KMS-11 (cell line): ENCODE data around the gene ZNF84.

ENCODE experiments used
- H2AFZ ChIP-seq: fragments of 200-600 bp; sonication (generic); 2 replicates; pipeline ENCODE4 v1.6.1; 2016; ENCODE audit warnings: antibody characterized with exemption, mixed run types, low read depth
- H3K27ac ChIP-seq: fragments of 200-600 bp; sonication (generic); 2 replicates; pipeline ENCODE4 v1.6.1; 2016; ENCODE audit warnings: mild to moderate bottlenecking, mixed run types
- H3K27me3 ChIP-seq: fragments of 200-600 bp; sonication (generic); 2 replicates; pipeline ENCODE4 v1.6.1; 2017; ENCODE audit warnings: mild to moderate bottlenecking, low read depth, mixed run types, moderate library complexity; ENCODE audit not compliant: insufficient read depth
- H3K36me3 ChIP-seq: fragments of 200-600 bp; sonication (generic); 2 replicates; pipeline ENCODE4 v1.6.1; 2017; ENCODE audit warnings: mild to moderate bottlenecking, mixed run types; ENCODE audit not compliant: insufficient read depth
- H3K4me1 ChIP-seq: fragments of 200-600 bp; sonication (generic); 2 replicates; pipeline ENCODE4 v1.6.1; 2016; ENCODE audit warnings: mild to moderate bottlenecking, low read depth, mixed run types; ENCODE audit not compliant: poor library complexity, severe bottlenecking
- H3K4me2 ChIP-seq: fragments of 200-600 bp; sonication (generic); 2 replicates; pipeline ENCODE4 v1.7.0; 2016; ENCODE audit warnings: mild to moderate bottlenecking, mixed run types
- H3K4me3 ChIP-seq: fragments of 200-600 bp; sonication (generic); IDR thresholded peaks from 2 replicates; pipeline ENCODE4 v1.6.1; 2017; ENCODE audit warnings: low read depth, low read length, mixed read lengths; ENCODE audit not compliant: insufficient read depth
- H3K79me2 ChIP-seq: fragments of 200-600 bp; sonication (generic); 2 replicates; pipeline ENCODE4 v1.6.1; 2016; ENCODE audit warnings: low read depth, mixed run types; ENCODE audit not compliant: insufficient read depth
- H3K9ac ChIP-seq: fragments of 200-600 bp; sonication (generic); 2 replicates; pipeline ENCODE4 v1.6.1; 2016; ENCODE audit warnings: mild to moderate bottlenecking, mixed run types
- H4K20me1 ChIP-seq: fragments of 200-600 bp; sonication (generic); 2 replicates; pipeline ENCODE4 v1.6.1; 2016; ENCODE audit warnings: mild to moderate bottlenecking, mixed run types; ENCODE audit not compliant: insufficient read depth
- CTCF ChIP-seq: fragments of 200-600 bp; sonication (generic); conservative IDR thresholded peaks from 2 replicates; pipeline ENCODE4 v1.6.1; 2017; ENCODE audit warnings: low read depth, mild to moderate bottlenecking, antibody characterized with exemption, low read length, moderate library complexity, mixed read lengths

ZNF84 gene

GRCh38 chr12:133058203-133059113 is 21.1 kb downstream of the ZNF84 start:
- TF ChIP-seq CTCF: no peak
- H3K79me2 ChIP-seq: no peaks in the 10 kb centered on the region
- H3K4me3 ChIP-seq: no peak overlapping the region
- H3K36me3 ChIP-seq: no peaks in the 10 kb centered on the region
- H2AFZ ChIP-seq: no peak overlapping the region
- no peak overlapping the region for H3K27ac ChIP-seq
- H3K9ac ChIP-seq: no peak overlapping the region
- no peaks in the 10 kb centered on the region for H3K4me1 ChIP-seq
- no peaks in the 10 kb centered on the region for H3K27me3 ChIP-seq
- no peaks in the 10 kb centered on the region for H4K20me1 ChIP-seq
- H3K4me2 ChIP-seq: no peak overlapping the region

- TF ChIP-seq CTCF: no peak
- no peaks in the 10 kb centered on the region for H3K27me3 ChIP-seq
- H3K27ac ChIP-seq: no peak overlapping the region
- H3K79me2 ChIP-seq: no peaks in the 10 kb centered on the region
- no peak overlapping the region for H3K4me3 ChIP-seq
- H2AFZ ChIP-seq: no peak overlapping the region
- no peaks in the 10 kb centered on the region for H4K20me1 ChIP-seq
- H3K4me2 ChIP-seq: no peak overlapping the region
- no peaks in the 10 kb centered on the region for H3K36me3 ChIP-seq
- no peak overlapping the region for H3K9ac ChIP-seq
- H3K4me1 ChIP-seq: no peaks in the 10 kb centered on the region
Observed at GRCh38 chr12:133061954-133062353, 24.6 kb downstream of the ZNF84 start.

DNA sequence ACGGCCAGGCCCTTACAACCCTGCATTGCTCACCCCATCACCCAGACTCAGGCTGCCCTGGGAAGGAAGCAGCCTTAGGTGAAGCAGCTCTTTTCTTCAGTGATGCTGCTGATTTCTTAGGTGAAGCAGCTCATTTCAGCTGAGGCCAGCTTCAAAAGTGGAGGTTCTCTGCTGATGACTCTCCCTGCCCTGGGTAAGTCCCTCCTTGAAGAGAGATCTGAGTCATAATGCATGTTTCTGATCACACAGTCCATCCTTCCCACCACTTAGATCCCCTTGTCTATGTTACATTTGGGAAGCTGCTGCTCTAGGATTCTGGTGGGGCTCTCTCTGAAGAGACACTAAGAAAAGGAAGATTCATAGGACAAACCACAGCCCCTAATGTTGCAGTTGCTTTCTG is 26.2 kb downstream of the ZNF84 start:
- no peak overlapping the region for H3K9ac ChIP-seq
- no peak overlapping the region for H2AFZ ChIP-seq
- no peaks in the 10 kb centered on the region for H3K79me2 ChIP-seq
- no peak for TF ChIP-seq CTCF
- H3K27me3 ChIP-seq: no peaks in the 10 kb centered on the region
- H3K27ac ChIP-seq: no peak overlapping the region
- H3K36me3 ChIP-seq: no peaks in the 10 kb centered on the region
- no peaks in the 10 kb centered on the region for H4K20me1 ChIP-seq
- no peak overlapping the region for H3K4me2 ChIP-seq
- H3K4me3 ChIP-seq: no peak overlapping the region
- H3K4me1 ChIP-seq: no peaks in the 10 kb centered on the region

DNA sequence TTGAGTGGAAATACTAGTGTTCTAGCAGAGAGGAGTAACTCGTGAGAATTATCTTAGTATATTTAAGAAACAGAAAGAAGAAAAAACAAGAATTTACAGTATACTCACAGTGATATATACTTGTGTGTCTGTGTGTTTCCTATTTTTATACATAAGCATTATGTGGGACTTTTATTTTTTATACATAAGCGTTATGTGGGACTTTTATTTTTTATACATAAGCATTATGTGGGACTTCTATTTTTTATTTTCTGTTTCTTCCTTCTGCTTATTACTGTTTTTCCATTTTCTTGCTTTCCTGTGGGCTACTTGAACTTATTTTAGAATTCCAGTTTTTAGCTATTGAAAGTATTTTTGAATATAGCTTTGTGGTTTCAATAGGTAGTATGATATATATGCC is 36.5 kb downstream of the ZNF84 start:
- Histone ChIP-seq H3K79me2 (no peaks in the 10 kb centered on the region), H3K36me3 (no peaks in the 10 kb centered on the region), H4K20me1 (no peaks in the 10 kb centered on the region), H3K27ac (no peak overlapping the region), H3K27me3 (no peaks in the 10 kb centered on the region), H3K4me1 (no peaks in the 10 kb centered on the region), H3K9ac (no peak overlapping the region), H2AFZ (no peak overlapping the region), H3K4me3 (no peak overlapping the region), H3K4me2 (no peak overlapping the region)
- no peak for TF ChIP-seq CTCF
